HG03196 (cell line): Measurements from ENCODE around the gene ZNF23.
"Not testable (repeated sequence)": the region's sequence is repeated elsewhere in the genome, so short reads cannot be mapped to it uniquely, and the experiment has no call there.

Source experiments
- ATAC-seq: cut with Tn5 transposase; IDR thresholded peaks from one replicate; pipeline ENCODE4 v1.9.1; 2021; ENCODE audit not compliant: unreplicated experiment

Gene ZNF23

DNA sequence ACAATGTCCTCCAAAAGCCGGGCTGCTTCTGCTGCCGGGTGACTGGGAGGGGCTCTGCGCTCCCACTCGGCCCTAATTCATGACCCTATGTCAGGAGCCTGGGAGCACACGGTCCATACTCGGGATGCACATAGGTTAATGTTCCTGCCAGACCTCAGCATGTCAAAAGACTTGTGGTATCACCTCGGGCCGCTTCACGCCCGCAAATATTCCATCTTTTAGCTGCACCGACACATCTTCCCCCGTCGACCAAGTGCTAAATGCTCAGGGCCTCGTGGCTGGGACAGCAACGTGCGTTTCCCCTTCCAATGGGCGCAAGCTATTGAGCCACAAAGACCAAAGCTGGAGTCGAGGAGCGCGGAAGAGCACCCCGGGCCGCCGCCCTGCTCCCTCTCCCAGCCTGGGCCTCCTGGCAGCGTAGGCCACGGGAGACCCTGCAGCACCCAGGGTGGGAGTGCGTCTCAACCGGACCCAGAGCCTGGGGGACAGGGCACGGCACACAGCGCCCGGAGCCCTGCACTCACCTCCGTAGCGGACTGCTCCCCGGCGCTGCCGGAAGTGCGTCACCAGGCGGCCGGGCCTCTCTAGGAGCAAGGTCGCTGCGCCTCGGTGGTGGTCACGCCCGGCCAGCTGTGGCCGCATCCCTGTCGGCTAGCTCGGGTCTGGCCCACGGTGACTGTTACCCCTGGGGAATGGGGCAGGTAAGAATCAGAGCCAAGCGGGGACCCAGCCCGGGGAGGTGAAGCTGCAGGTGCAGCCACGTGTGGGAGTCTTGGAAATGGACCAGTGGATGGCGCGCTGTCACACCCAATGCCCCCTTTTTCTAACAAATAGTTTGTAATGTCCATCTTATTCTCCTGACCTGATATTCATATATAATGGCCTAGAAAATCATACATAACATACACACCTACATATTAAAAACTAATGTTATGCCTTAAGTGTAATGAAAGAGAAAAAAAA lies at the start of gene ZNF23:
TSS of gene ZNF23 (minus strand) at position 562 of the 963 bp plus-strand sequence. CDS start 5,451 bp downstream, outside the sequence.
- ATAC-seq = peak; percentile 98

DNA sequence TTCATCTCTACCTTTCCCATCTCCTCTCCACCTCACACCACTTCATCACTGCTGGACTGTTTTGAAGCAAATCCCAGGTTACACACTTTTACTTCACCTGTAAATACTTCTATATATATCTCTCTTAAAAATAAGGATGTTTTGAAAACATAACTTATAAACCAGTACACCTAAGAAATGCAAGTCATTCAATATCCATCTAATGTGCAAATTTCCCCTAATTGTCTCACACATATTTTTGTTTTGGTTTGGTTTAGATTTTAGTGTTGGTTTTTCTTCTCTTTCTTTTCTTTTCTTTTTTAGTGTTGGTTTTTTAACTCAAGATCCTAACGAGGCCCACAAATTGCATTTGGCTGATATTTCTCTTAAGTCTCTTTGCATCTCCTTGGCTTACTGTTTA lies 45.0 kb upstream of the ZNF23 start:
- no peak for ATAC-seq

DNA sequence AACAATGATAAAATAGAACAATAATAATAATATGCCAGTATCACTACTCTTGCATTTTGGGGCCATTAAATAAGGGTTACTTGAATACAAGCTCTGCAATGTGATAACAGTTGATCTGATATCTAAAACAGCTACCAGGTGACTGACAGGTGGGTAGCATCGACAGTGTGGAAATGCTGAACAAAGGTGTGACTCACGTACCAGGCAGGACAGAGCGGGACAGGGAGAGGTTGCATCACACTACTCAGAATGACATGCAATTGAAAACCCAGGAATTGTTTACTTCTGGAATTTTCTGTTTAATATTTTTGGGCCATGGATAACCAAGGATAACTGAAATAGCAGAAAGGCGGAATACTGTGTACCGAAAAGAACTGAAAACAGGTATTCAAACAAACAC lies 42.9 kb upstream of the ZNF23 start:
- ATAC-seq = no peak

- ATAC-seq = not testable (repeated sequence)
Observed at GRCh38 chr16:71504051-71504450, 42.0 kb upstream of the ZNF23 start.

DNA sequence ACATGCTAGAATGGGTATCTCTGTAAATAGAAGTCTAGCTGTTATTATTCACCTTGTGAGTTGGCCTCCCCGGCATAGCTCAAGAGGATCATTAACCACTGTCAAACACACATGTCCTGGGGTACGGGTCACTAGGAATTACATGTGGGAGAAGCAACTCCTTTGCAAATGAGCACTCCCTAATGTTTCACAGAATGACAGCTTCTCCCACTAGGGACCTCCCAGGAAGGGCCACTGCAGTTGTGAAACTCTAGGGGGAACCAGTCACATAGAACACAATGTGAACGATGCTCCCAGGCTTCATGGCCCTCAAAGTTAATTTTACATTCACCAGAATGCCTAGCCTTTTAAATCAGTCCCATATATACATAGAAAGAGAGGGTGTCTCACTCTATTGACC lies 39.5 kb upstream of the ZNF23 start:
- no peak for ATAC-seq

GRCh38 chr16:71500964-71501363 lies 38.9 kb upstream of the ZNF23 start:
- no peak for ATAC-seq

- no peak for ATAC-seq
Observed at GRCh38 chr16:71499775-71500364, 37.8 kb upstream of the ZNF23 start.

- ATAC-seq = no peak
Observed at GRCh38 chr16:71498031-71498430, 36.0 kb upstream of the ZNF23 start.

DNA sequence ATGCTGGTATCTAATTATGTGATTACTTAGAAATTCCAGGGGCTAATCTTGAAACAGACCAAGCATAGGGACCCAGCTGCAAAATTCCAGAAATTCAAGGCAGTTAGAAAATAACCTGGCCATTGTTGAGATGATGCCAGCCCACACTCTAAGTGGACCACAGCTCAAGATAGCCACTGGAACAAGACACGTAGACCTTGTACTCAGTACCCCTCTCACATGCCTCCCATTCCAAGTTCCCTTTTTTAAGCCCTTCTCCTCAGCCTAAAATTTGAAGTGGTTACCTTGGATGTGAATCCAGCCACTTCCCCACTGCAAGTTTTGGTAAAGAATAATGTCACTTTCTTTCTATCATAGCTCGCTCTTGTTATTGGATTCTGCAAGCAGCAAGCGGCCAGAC lies 31.2 kb upstream of the ZNF23 start:
- no peak for ATAC-seq

DNA sequence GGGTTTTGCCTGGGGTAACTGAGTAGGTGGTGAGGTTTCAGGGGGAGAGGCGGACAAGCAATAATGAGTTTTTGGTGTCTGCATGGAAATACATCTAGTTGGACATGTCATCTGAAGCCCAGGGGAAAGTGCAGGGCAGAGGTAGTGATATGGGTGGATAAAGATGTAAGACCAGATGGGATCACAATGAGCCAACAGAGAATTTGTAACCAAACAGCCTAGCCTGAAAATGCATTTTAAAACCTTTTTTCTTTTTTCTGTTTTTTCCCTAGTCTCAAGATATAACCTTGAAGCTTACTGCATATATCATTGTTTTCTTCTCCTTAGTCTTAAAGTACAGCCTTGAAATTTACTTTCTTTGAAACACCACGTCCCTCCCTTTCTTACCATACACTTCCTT lies 30.7 kb upstream of the ZNF23 start:
- no peak for ATAC-seq

DNA sequence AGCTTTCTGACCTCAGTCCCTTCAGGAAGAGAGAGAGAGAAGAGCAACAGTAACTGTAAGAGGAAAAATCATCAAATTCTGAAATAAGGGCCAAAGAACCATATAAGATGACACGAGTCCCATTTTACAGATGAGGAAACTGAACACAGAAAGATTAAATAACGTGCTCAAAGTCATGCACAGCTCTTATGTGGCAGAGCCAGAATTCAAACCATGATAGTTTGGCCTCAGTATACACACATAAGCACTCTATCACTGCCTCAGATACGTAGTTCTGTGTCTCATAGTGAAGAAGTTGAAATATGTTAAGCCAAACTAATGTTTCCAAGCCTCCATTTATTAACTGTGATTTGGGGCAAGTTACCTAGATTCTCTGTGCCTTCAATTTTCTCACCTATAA lies 29.0 kb upstream of the ZNF23 start:
- ATAC-seq = no peak

GRCh38 chr16:71490361-71490760 lies 28.3 kb upstream of the ZNF23 start:
- ATAC-seq = no peak

DNA sequence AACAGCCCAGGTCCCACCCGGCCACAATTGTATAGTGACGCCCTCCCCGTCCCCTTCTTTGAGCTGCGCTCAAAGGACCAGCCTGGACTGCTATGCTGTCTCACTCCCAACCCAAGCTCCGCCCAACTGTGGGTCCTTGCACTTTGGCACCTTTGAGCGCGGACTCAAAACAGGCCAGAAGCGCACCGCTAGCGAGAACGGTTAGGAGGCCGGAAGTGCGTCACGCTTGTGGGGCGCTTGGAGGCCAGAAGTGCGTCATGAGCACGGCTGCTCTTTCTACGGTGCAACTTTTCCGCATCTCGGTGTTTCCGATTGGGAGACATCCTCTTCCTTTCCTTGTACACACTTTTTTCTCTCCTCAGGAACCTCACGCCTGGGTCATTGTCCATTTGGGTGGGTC lies 27.1 kb upstream of the ZNF23 start, which contains the start of gene ZNF19:
TSS of gene ZNF19 (minus strand) at position 203 of the 400 bp plus-strand sequence. CDS start 7,210 bp downstream, outside the sequence.
- no peak for ATAC-seq

DNA sequence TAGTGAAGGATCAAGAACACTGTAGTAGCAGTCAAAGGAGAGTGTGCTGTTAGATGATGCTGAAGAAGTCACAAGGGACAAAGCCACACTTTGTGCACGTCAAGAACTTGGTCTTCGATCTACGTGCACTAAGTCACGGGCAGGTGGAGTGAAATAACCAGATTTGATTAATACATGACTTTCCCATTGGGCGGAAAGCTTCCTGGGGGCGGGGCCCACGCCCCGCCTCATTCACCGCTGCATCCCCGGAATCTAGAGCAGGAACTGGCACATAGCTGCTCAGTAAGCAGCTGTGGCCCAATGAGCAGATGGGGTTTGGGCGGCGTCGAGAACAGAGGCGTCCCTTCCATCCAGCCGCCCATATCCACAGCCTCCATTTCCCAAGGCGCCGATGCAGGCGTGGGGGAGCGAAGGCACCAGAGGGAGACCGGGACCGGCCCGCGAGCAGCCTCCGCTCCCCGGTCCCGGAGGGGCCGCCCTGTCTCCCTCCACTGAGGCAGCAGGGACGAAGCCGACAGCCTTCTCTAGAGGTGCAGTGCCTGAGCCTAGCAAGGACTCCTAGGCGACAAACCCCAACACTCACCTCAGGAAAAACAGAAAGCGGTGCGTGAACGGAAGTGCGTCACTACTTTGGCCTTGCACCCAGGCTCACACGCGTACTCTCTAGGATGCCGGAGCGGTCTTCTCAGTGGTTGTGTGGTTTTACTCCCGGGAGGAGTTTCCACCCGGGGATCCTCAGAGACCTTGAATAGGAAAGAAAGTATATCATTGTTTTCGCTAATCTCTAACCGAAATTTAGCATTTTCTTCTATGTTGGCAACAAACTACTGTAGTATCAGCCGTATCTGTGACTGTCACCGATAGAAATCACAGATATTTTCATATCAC lies 22.2 kb upstream of the ZNF23 start:
- peak; percentile 89 for ATAC-seq

GRCh38 chr16:71482569-71482968 lies 20.5 kb upstream of the ZNF23 start:
- no peak for ATAC-seq

DNA sequence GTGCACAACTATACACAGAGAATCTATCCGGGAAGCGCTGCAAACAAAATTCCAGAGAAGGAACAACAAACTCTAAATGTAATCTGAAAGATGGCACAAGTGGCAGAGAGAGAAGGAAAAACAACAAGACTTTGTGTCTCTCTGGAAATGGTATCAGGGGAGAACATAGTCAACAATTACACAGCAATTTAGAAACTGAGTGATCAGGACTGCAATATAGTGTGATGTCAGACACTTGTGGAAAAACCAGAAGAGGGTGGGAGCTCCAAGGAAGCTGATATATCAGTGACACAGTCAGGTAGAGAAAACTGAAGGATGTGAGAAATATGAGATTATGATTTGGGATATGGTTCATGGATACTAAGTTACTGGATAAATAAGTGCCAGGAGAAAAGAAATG lies 18.9 kb upstream of the ZNF23 start:
- ATAC-seq = no peak

DNA sequence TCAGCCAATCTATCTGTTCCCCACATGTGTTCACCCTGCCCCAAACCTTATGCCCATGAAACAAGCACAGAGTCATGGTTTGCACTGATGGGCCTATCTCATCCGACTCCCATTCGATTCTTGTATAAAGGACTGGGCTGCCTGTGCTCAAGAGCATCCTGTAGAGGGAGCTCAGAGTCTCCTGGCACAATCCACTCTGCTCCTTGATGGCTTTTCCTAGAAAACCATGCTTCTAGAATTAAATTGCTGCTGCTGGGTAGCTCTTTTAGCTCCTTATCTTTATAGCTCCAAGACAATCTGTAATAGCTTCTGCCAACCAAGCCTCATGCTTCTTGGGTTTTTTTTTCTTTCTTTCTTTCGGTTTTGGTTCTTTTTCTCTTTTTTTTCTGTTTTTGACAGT lies 17.4 kb upstream of the ZNF23 start:
- ATAC-seq = no peak

- no peak for ATAC-seq
Observed at GRCh38 chr16:71476457-71477124, 14.5 kb upstream of the ZNF23 start.

- ATAC-seq = no peak
Observed at GRCh38 chr16:71474864-71475263, 12.8 kb upstream of the ZNF23 start.

GRCh38 chr16:71473891-71474290 lies 11.8 kb upstream of the ZNF23 start:
- ATAC-seq = no peak

- ATAC-seq = no peak
Observed at GRCh38 chr16:71472931-71473330, 10.9 kb upstream of the ZNF23 start.
